Hematopoietic multipotent progenitor cell treated with erythropoietin and hydrocortisone succinate and interleukin-3 and kit ligand, for 17 days (in vitro differentiated cells): ENCODE results near the gene SPINK4.
A peak's percentile ranks its signal among the peaks of the same experiment; 100 is the strongest.

Source experiments
- DNase-seq: peaks from one replicate; pipeline ENCODE4 v3.0.0-alpha.2; 2015; ENCODE audit warnings: low spot score

The SPINK4 gene

DNA sequence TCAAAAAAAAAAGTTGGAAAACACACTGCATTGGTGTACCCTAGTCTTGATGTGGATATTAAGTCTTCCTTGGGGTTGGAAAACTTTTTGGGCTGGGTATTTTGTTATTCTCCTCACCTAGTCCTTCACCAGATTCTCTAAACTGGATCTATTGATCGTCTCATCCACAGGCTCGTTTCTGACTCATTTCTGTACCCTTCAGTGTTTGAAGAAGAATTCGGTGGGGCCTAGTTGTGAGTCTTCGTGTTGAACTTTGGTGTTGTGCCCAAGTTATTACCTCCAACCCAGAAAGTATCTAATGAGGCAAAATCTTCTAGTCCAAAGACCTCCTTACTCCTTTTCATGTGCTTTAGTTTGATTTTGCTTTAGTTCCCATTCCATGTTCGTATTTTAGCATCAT lies 51.9 kb downstream of the SPINK4 start:
- no peak for DNase-seq

DNA sequence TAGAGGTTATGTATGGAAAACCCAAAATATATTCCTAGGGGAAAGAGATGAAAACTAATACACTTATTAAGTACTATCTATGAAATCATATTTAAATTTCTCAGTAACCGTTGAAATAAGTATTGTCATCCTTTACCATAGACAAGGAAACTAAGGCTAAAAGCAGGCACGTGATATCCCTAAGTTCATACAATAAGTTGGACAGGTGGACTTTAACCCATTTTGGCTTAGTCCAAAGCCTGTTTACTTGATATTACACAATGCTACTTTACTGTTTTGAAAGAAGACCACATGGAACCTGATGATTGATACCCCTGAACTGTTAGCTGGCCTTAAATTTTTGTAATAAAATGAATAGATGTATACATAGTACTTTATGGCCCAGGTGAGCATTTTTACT lies 53.8 kb downstream of the SPINK4 start:
- no peak for DNase-seq

DNA sequence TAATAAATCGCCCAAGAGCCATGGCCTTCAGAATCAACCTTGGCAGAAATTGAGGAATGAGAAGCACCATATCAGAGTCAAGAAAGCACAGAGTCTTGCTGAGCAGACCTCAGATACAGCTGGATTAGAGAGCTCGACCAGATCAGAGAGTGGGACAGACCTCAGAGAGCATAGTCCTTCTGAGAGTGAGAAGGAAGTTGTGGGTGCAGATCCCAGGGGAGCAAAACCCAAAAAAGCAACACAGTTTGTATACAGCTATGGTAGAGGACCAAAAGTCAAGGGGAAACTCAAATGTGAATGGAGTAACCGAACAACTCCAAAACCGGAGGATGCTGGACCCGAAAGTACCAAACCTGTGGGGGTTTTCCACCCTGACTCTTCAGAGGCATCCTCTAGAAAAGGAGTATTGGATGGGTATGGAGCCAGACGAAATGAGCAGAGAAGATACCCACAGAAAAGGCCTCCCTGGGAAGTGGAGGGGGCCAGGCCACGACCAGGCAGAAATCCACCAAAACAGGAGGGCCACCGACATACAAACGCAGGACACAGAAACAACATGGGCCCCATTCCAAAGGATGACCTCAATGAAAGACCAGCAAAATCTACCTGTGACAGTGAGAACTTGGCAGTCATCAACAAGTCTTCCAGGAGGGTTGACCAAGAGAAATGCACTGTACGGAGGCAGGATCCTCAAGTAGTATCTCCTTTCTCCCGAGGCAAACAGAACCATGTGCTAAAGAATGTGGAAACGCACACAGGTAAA lies 54.9 kb downstream of the SPINK4 start:
- DNase-seq = no peak

GRCh38 chr9:33295571-33295970 lies 55.6 kb downstream of the SPINK4 start:
- no peak for DNase-seq

- peak; percentile 69 for DNase-seq
Observed at GRCh38 chr9:33297432-33297831, 57.5 kb downstream of the SPINK4 start.
